Pancreas (tissue), 10 donors: ENCODE data around the gene RAB3A. TPM values are rescaled to one million over a fixed set of nuclear protein-coding genes. Genes with fewer than 3 reads are reported as not detected.

Experiments used
- ATAC-seq, 4 donors: fragments of 200-7000 bp; cut with Tn5 transposase; one replicate each; pipeline versions ENCODE4 v1.8.0 to v1.9.1; 2020; ENCODE audit warnings: mild to moderate bottlenecking in 4 of 4, moderate library complexity in 4 of 4
- DNase-seq, 6 donors: peaks; one replicate each; pipeline ENCODE4 v3.0.0-alpha.2; 2020
- FAIRE-seq: peaks from 2 replicates; lab custom pipeline; 2012; peaks lifted over from hg19 to GRCh38; lab: Jason Lieb, UNC
- H3K27ac ChIP-seq, 4 donors: fragments of 200-600 bp; sonication (generic); 1 replicate in 3 of 4; 2 replicates in 1 of 4; pipeline versions ENCODE4 v1.5.0 to v1.8.0; 2020
- H3K27me3 ChIP-seq, 4 donors: fragments of 200-600 bp; one replicate each; pipeline ENCODE4 v1.8.0; 2021
- H3K36me3 ChIP-seq, 3 donors: fragments of 200-600 bp; sonication (generic) in 1 of 3; one replicate each; pipeline versions ENCODE4 v1.5.0 to v1.8.0; 2020 to 2021
- H3K4me1 ChIP-seq, 3 donors: fragments of 200-600 bp; one replicate each; pipeline ENCODE4 v1.8.0; 2021
- H3K4me3 ChIP-seq, 4 donors: fragments of 200-600 bp; sonication (generic) in 2 of 4; one replicate each; pipeline versions ENCODE4 v1.5.0 to v1.8.0; 2020 to 2021
- H3K9me3 ChIP-seq, 4 donors: fragments of 200-600 bp; one replicate each; pipeline ENCODE4 v1.8.0; 2021
- CTCF ChIP-seq, 4 donors: fragments of 200-600 bp; sonication (generic) in 3 of 4; IDR thresholded peaks; one replicate each; pipeline versions ENCODE4 v1.5.0 to v1.8.0; 2021; ENCODE audit warnings: antibody characterized with exemption in 4 of 4
- WGBS, 2 donors: extraction: QIAGEN DNeasy Blood & Tissue Kit; methylation state at CpG; one replicate each; pipeline ENCODE4 v1.1.7; 2013; 5-methylcytosine and 5-hydroxymethylcytosine counted together
- intact Hi-C, 3 donors: fragments of 100-400 bp; cut with DNase I; formaldehyde crosslinking; loops; one replicate each; pipeline versions ENCODE4 v1.11.1 to v1.14.2; 2022
- polyA plus RNA-seq, 2 donors: library from polyadenylated mRNA; stranded (reverse); fragments of 200-250 nt; gene quantifications; one replicate each; pipeline ENCODE4 v1.2.3, GENCODE V29; 2013
- total RNA-seq, 6 donors: library from RNA; stranded (reverse); fragmentation: NEBNext Ultra II Directional in 4 of 6; extraction: Animal tissue kit (Norgen Biotek cat#: 25700) in 4 of 6; gene quantifications; one replicate each; pipeline versions ENCODE4 v1.2.1 to v1.2.4, GENCODE V29; 2021 to 2023
- donor health status: healthy with polysubstance abuse.
- donor health status: DM: no; HTN: no; CAD: no; lungs with moderate emphysema.
- donor health status: DM: no; HTN: no; CAD: no.
- donor health status: control.
- donor health status: control.
- donor health status: Bipolar disorder and iron deficiency.
- donor health status: DM: yes; HTN: yes; CAD: no.
- donor health status: DM: no; HTN: no; CAD: no.
- donor health status: DM: no; HTN: no; CAD: no.
- donor health status: DM: yes; HTN: yes; CAD: no.

RAB3A gene
- total and polyA plus RNA-seq, 8 donors, result 0.79 to 4.4 (median 1.8) TPM

GRCh38 chr19:18192673-18193387 is 11.0 kb downstream of the RAB3A start, which contains the start of gene MPV17L2:
Gene MPV17L2 (plus strand): TSS chr19:18193218. CDS start chr19:18193282, 64 bp downstream.
- no peaks in the 10 kb centered on the region for H3K36me3 ChIP-seq
- WGBS, 2 donors, result 0% methylated on average over 73 to 74 of the region's 74 CpGs
- H3K27ac ChIP-seq, result peak within 1 kb of the TSS; percentile 89 to 98 (median 91)

DNA sequence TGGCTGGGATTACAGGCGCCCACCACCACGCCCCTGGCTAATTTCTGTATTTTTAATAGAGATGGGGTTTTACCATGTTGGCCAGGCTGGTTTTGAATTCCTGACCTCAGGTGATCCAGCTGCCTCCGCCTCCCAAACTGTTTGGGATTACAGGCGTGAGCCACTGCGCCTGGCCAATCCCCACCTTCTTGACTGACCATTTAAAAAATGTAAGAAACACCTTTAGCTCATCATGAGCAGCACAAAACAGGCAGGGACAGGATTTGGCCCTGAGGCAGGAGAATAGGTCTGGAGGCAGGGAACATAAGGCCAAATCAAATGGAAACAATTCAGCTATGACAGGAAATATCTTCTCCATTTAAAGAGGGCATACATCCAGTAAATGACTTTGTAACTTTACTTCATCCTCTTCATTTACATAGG is 12.2 kb downstream of the RAB3A start:
- TF ChIP-seq CTCF (IDR thresholded peaks at IDR 0.05), result peak in 1 of 4 donors; percentile 20
- DNase-seq (no peak), ATAC-seq (no peak), FAIRE-seq (no peak)
- Histone ChIP-seq H3K4me1 (peaks cover 0 to 11% (median 9%) of the 10 kb centered on the region in 3 donors), H3K9me3 (no peaks in the 10 kb centered on the region), H3K36me3 (no peaks in the 10 kb centered on the region), H3K27ac (peak overlapping the region; percentile 89 to 98 (median 91)), H3K4me3 (peak overlapping the region in 2 of 4 donors; percentile 39 to 47), H3K27me3 (no peaks in the 10 kb centered on the region)
- intact Hi-C loops, result no loop called here
- WGBS, 2 donors, result 63 to 64% methylated on average over 5 of the region's 5 CpGs

More at GRCh38 chr19:18192673-18193387, 11.0 kb downstream of the RAB3A start, which contains the start of gene MPV17L2:
- peak; percentile 99 for FAIRE-seq
- Histone ChIP-seq H3K4me1 (peaks cover 0 to 11% (median 9%) of the 10 kb centered on the region in 3 donors), H3K4me3 (peak within 1 kb of the TSS; percentile 48 to 98 (median 66)), H3K27me3 (no peaks in the 10 kb centered on the region), H3K9me3 (no peaks in the 10 kb centered on the region)
- peak; percentile 96 to 100 (median 99) for DNase-seq
- intact Hi-C loops, result no loop called here
- TF ChIP-seq CTCF (IDR thresholded peaks at IDR 0.05), result no peak
- ATAC-seq, result peak; percentile 90 to 95 (median 91)

GRCh38 chr19:18190278-18190677 is 13.6 kb downstream of the RAB3A start:
- H3K27ac ChIP-seq, result no peak overlapping the region
- H3K36me3 ChIP-seq, result no peaks in the 10 kb centered on the region
- DNase-seq (no peak), FAIRE-seq (no peak), ATAC-seq (no peak)
- H3K4me3 ChIP-seq, result no peak overlapping the region
- no peaks in the 10 kb centered on the region for H3K9me3 ChIP-seq
- H3K4me1 ChIP-seq, result peaks cover 0 to 11% (median 9%) of the 10 kb centered on the region in 3 donors
- TF ChIP-seq CTCF (IDR thresholded peaks at IDR 0.05), result no peak
- 87 to 94% methylated on average over 4 of the region's 4 CpGs for WGBS, 2 donors
- no peaks in the 10 kb centered on the region for H3K27me3 ChIP-seq
- intact Hi-C loops, result no loop called here

DNA sequence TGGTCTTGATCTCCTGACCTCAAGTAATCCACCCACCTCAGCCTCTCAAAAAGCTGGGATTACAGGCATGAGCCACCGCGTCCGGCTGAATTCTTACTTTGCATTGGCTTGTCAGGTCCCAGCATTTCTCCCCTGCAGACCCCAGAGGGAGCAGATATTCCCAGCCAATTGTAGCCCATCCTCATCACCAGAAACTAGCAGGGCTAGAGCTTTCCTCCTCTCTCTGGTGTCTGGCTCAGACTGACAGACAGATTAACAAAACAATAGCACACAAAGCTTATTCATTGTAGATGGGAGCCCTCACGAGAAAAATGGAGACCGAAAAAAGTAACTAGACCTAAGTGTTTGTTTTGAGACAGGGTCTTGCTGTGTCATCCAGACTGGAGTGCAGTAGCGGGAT is 18.3 kb downstream of the RAB3A start:
- H3K27ac ChIP-seq, result no peak overlapping the region
- H3K36me3 ChIP-seq, result no peaks in the 10 kb centered on the region
- FAIRE-seq (no peak), DNase-seq (no peak), ATAC-seq (no peak)
- H3K9me3 ChIP-seq, result no peaks in the 10 kb centered on the region
- no peak for TF ChIP-seq CTCF (IDR thresholded peaks at IDR 0.05)
- H3K4me1 ChIP-seq, result no peaks in the 10 kb centered on the region
- H3K27me3 ChIP-seq, result no peaks in the 10 kb centered on the region
- intact Hi-C loops, result no loop called here
- 67 to 72% methylated on average over 6 of the region's 6 CpGs for WGBS, 2 donors
- no peak overlapping the region for H3K4me3 ChIP-seq

- FAIRE-seq (peak; percentile 29), DNase-seq (no peak), ATAC-seq (no peak)
- intact Hi-C loops, result no loop called here
- Histone ChIP-seq H3K9me3 (no peaks in the 10 kb centered on the region), H3K36me3 (no peaks in the 10 kb centered on the region), H3K27me3 (no peaks in the 10 kb centered on the region), H3K4me3 (no peak overlapping the region), H3K27ac (no peak overlapping the region), H3K4me1 (no peaks in the 10 kb centered on the region)
- no peak for TF ChIP-seq CTCF (IDR thresholded peaks at IDR 0.05)
Observed at GRCh38 chr19:18183529-18183928, 20.3 kb downstream of the RAB3A start.
